GM18502 (cell line): ENCODE data around the gene WNT11.
"Not testable (repeated sequence)": the region's sequence is repeated elsewhere in the genome, so short reads cannot be mapped to it uniquely, and the experiment has no call there.

Experiments
- ATAC-seq: cut with Tn5 transposase; IDR thresholded peaks from one replicate; pipeline ENCODE4 v1.9.1; 2021; ENCODE audit warnings: mild to moderate bottlenecking; ENCODE audit not compliant: unreplicated experiment, poor library complexity

The WNT11 gene

DNA sequence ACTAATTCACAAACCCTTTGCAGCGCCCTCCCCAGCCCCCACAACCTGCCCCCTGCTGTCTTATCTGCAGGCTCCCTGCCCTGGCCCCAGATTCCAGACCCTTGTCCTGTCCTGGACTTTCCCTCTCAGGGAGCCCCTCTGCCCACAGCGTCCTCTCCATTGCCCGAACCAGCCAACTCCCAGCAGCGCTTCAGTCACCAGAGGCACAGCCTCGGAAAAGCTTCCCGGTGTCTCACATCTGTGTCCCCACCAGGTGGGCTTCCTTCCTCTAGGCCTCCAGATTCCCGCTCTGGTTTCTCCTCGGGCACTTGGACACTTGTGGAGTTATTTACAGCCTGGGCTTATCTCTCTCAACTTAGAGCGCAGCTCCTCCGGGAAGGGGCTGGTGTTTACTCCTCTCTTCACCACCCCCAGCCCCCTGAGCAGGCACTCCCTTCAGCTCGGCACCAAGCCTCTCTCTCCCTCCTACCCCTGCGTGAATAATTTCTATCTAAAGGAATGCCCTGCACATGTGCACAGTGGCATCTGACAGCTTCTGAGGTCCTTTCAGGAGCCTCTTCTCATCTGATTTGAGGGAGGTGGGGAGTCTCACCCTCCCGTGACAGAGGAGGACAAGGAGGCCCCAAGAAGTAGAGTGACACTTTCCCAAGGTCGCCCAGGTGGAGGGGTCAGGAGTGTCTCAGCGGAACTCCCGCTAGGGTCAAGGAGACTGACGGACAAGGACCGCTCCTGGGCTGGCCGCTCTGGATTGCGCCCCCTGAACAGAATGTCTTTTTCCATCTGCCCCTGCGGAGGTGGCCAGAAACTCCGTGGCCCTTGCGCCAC is 838 bp downstream of the WNT11 start:
- no peak for ATAC-seq

DNA sequence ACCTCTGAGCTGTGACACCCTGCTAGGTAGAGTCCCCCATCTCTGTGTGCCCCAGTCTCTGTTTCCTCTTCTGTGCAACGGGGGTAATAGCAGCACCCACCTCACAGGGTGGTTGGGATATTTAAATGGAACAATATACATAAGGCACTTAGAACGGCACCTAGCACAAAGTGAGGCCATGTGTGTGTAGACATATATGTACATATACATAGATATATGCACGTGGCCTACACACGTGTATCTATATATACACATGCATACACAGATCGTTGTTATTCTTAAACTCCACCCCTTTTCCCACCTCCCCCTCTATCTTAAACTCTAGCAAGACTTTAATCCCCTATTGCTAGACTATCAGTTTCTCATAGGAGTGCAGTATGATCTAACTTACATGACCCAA is 2.4 kb downstream of the WNT11 start:
- no peak for ATAC-seq

DNA sequence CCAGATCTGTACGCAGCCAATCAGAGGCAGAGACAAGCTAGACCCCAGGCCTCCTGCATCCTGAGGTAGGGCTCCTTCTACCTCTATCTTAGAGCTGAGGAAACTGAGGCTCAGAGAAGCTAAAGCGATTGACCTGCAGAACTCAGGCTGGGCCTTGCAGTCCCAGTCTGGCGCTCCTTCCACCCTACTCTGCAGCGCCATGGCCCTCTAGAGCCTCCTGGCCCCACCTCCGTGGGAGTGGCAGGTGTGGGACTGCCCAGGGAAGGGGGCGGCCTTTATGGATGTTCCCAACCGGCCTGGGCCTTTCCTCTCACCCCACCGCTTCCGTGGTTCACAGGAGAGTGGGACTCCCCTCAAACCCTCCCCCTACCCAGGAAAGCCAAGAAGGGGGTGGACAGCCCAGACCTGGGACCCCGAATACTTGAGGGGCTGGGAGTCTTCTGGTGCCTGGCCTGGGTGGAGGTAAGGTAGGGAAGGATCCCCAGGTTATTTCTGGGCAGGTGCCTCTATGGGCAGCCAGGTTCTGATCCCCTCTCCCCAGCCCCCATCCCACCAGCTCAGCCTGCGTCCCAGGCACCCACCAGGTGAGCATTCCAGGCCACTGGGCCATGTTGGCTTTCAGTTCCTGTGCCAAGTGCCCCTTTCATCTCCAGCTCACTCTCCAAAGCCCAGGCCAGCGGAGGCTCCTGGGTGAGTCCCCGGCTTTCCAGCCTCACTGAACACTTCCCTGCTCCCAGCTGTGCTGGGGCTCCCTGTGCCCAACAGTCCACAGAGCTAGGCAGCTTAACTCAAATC is 3.0 kb downstream of the WNT11 start:
- no peak for ATAC-seq

DNA sequence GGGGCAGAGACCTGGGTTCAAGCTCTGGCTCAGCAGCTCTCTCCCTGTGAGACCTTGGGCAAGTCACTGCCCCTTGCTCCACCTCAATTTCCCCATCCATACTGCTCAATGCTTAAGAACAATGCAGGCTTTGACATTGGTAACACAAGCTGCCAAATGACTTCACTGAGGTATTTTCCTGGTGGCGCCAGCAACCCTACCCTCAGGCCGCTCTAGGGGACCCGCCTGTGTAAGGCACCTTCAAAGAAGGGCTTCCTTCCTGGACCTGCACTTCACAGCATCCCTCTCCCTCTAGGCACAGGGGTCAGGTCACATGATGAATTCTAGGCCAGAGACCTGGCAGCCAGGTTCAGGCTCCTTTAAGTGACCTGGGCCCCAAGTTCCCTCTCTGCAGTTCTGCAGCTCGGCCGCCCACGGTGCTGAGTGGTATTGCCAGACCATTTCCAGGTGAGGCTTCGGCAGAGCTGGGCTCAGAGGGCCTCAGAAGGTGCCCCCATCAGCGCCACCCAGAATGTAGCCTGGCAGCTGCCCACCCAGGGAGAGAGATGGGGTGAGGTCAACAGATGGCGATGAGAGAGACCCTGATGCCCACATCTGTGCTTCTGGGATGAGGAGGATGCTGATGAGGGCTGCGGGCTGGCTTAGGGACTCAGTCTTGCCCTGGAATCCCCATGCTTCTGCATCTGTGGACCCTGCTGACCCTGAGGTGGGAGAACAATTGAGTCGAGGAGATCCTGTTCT is 4.5 kb downstream of the WNT11 start:
- ATAC-seq, result no peak

DNA sequence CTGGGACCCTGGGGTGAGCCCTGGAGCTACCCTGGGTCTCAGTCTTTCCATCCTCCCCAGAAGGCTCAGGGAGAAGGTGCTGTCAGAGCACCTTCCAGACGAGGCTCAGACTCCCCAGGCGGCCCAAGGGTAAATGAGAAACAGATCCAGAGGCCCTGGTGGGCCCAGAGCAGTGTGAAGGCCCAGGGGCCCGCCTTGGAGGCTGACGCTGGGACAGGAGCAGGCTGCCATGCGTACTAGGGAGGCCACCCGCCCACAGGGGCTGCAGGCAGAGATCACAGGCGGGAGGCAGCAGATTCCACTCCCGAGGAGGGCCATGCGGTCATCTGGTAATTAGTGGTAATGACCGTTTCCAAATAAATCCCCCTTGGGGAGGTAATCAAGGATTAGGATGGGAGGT is 5.2 kb downstream of the WNT11 start:
- no peak for ATAC-seq

DNA sequence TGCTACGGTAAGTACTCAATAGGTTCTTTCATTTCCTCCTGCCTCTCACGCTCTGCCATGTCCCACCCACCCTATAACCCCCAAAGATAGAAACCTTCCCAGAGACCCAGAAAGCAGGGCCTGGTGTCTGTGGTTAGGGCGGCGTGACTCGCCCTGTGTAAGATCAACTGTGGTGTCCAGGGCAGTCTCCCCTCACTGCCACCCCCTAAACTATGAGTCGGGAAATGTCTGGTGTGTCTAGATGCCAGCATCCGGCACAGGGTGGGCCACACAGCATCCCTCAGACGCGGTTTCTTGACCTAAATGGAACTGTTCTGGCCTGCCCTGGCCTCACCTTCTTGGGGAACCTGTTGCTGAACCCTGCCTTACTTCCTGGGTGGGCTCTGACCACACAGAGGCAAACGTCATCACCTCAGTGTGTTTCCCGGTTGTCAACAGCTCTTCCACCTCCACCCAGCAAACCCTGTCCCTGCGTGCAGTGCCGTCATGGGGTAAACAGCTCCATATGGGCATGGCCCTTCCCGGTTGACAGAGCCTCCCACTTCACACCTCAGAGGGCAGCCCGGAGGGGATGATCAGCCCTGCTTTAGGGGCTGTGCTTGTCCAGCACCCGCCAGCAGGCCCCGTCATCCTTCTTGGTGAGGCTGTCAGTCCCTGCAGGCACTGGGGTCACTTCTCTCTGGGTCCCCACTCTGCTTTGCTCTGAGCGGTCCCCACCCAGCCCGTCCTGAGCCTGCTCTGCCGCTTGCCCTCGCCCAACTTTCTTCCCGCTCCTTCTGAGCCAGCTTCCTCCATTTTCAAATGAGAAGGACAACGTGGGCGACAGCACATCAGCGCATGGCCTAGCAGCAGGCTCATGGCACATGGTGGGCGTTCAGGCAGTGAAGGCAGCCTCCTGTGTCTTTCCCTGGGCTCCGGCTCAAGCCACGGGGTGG is 6.0 kb downstream of the WNT11 start:
- ATAC-seq, result no peak

DNA sequence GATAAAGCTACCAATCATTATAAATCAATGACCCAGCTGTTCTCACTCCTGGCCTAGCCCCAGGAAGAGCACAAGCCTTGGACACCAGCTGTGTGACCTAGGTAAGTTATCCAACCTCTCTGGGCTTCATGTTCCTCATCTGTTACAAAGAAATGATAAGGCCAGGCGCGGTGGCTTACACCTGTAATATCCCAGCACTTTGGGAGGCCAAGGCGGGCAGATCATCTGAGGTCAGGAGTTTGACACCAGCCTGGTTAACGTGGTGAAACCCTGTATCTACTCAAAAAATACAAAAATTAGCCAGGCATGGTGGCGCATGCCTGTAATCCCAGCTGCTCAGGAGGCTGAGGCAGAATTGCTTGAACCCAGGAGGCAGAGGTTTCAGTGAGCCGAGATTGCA is 7.6 kb downstream of the WNT11 start:
- not testable (repeated sequence) for ATAC-seq

DNA sequence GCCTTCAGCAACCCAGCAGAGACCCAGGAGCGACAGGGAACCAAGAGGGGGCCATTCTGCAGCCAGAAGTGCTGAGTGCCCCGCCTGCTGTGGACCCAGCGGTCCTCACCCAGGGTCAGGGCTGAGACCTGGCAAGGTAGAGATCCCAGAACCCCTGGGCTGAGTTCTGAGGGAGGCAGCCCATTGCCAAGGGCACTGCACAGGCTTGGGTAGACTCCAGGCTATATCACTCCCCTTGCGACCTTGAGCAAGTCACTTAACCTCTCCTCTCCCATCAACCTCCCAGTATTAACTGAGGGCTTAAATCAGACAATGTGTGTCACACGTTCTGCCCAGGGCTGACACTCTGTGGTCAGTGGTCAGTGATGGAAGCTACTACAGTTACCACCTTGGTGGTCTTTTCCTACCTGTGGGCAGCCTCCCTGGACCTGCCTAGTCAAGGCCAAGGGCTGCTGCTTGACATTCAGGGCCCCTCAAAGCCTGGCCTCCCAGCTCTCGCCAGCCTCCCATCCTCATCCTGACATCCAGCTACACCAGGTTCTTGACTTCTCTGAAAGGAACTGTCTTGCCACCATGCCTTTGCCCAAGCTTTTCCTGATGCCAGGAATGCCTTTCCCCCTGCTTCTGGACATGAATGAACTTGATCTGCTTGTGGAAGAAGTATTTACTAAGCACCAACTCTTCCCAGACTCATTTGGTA is 8.2 kb downstream of the WNT11 start:
- no peak for ATAC-seq

DNA sequence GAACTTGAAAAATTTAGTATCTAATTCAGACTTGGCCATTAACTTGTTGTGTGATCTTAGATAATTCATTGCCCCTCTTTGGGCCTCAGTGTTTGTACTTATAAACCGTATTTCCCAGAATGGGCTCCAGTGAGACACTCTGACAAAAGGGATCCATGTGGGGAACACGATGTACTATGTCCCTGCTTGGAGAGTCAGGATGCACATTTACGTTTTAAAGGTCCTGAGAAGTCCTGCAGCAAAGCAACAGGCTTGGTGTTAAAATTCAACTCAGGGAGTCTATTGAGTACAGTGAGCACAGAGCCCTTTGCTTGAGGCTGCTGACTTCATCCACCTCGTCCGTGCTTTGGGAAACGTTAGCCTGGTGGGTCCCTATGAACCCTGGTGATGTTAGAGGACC is 9.0 kb downstream of the WNT11 start:
- no peak for ATAC-seq

DNA sequence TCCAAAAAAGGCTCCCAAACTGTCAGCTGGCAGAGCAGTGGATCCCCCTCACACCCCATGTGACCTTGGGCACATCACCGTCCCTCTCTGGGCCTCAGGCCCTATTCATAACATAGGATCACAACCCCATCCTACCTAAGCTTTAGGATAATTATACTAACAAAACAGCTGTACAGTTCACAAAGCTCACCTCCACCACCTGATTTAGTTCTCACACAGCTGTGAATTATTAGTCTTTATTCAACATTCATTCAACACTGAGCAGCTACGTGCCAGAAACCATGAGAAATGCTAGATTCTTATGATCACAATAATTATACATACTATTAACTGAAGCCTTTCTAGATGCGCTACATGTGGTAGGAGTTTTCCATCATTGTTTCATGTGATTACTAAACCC is 9.5 kb downstream of the WNT11 start:
- ATAC-seq, result no peak

DNA sequence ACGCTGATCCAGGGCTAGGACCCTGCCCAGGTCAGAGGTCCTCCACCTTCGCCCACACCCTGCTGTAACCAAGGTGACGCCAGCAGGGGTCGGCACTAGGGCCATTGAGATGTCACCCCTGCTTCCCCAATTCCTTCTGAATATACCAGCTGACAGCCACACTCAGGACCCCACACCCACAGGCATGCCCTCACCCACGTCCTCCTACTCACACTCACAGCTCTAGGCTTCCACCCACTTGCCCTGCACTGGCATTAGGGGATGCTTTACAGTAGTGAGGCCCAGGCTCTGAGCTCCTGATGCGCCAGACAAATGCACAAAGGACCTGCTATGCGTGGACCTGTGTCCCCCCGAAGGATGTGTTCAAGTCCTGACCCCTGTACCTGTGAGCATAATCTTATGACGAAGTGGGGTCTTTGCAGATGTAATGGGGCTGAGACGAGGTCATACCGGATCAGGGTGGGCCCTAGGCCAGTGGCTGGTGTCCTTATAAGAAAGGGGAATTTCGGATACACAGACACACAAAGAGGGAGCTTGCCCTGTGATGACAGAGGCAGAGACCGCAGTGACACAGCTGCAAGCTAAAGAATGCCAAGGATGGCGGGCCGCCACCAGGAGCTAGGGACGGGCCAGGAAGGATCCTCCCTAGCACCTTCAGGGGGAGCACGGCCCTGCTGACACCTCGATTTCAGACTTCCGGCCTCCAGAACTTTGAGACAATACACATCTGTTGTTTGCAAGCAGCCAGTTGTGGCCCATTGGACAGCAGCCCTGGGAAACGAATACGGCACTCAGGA is 11.2 kb downstream of the WNT11 start:
- no peak for ATAC-seq

DNA sequence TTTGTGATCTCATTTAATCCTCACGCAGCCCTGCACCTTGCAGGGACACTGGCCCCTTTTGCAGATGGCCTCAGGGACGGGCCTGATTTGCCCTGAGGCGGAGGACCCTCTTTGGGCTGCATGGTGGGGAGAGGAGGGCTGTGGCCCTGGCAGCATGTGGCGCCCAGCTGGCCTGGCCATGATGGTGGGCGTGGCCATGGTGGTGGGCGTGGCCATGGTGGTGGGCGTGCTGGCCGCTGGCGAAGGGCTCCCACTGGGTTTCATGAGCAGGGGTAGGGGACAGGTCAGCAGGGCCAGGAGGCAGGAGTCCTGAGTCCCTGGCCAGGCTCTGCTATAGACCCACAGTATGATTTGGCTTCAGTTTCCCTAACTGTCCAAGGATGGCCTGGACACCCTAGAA is 13.1 kb downstream of the WNT11 start:
- no peak for ATAC-seq

DNA sequence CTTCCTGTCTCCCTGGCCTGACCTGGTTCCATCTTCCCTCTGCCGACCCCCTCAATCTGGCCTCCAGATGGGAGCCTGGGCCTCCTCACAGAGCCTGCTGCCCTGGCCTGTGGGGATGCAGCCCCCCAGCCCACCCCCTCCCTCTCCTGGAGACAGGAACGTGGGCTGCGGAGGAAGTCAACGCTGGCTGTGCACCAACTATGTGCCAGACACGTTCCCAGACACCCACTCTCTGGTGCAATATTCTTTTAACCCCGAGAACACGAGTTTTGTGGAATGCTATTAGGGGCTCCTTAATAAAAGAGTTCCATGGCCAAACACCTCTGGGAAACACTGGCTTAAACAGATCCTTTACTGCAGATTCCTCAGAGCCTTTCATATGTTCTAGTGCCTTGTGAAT is 15.9 kb downstream of the WNT11 start:
- ATAC-seq, result no peak

DNA sequence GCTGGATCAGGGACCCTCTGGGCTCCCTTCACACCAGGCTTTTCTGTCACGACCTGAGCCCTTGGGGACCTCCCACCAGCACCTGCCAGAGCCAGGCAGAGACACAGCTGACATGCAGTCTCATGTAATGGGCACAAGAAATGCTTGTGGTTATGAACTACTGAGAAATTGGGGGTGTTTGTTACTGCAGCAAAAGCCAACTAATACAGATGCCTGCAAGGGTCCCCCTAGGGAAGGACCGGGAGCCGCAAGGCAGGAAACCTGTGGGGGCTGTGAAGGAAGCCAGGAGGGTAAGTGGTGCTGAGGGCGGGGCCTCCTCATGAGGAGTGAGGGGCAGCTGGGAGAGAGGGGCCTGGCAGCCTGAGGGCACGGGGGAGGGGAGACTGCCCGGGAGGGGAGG is 16.6 kb downstream of the WNT11 start:
- ATAC-seq, result no peak

DNA sequence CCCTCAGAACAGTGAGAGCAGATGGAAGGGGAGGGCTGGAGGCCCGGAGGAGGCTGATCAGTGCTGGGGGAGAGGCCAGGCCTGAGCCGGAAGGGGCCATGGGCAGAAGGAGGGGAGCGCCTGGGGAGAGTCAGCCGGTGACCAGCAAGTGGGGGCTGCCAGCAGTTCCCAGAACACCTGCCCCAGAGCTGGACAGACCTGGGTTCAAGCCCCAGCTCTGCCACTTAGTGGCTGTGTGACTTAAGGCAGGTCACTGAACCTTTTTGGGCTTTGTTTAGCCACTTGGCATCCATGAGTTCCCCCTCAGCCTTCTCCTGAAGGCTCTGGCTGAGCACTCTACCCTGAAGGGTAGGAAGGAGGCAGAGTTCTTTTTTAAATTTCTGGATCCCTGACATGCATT is 17.4 kb downstream of the WNT11 start:
- ATAC-seq, result no peak

DNA sequence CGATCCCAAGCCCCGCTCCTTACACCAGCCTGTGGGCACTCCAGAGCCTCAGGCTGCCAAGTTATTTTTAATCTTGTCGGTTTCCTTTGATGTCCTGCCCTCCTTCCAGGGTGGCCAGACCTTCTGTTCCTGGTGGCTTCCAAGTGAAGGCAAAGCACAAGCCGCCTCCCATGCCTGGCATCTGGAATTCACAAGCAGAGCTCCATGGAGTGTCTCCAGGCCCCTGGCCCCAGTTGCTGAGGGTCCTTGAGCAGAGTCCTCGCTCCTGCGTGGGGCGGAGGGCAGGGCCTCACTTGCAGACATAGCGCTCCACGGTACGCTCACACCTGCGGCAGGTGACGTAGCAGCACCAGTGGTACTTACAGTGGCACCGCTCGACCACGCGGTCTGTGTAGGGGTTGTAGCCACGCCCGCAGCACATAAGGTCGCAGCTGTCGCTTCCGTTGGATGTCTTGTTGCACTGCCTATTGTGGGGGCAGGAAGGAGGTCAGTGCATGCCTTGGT is 19.5 kb downstream of the WNT11 start:
- no peak for ATAC-seq

DNA sequence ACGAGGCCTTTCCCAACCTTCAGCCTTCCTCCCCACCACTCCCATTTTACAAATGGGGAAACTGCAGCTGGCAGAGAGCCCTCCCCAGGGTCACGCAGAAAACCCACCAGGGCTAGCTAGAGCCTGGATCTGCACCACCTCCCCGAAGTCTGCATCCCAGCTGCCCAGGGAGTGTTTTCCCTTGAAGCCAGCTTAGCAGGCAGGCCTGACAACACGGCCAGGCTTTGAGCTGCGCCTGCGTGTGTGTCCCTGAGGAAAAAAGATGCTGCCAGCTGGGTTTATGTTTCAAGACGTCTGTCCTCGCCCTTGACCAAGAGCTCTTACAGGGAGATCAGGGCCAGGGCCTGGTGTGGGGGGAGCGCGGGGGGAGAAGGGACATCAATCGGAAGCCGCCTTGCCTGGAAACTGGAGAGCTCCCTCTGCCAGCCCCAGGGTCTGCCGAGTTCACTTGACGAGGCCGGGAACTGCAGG is 20.3 kb downstream of the WNT11 start:
- ATAC-seq, result no peak

DNA sequence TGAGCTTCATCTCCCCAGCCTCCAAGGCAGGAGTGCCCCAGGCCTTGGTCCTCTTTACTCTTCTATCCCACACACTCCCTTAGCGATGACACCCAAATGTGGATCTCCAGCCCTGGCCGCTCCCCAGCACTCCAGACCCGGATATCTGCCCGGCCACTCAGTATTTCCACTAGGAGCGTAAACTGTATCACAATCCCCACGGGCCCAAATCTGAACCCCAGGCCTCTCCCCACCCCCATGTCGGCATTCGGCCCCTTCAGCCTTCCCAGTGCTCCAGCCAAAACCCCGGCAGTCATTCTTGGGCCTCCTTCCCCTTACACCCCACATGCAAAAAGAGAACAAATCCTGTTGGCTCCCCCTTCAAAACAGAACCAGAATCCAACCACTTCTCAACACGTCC is 20.8 kb downstream of the WNT11 start:
- ATAC-seq, result no peak
